Kidney glomerular epithelial cell (primary cell): Measurements from ENCODE around the gene MRO.
"Not testable (repeated sequence)": the region's sequence is repeated elsewhere in the genome, so short reads cannot be mapped to it uniquely, and the experiment has no call there.

Experiments
- DNase-seq: peaks from one replicate; lab custom pipeline; 2025; lab: John Stamatoyannopoulos, UW

The MRO gene

DNA sequence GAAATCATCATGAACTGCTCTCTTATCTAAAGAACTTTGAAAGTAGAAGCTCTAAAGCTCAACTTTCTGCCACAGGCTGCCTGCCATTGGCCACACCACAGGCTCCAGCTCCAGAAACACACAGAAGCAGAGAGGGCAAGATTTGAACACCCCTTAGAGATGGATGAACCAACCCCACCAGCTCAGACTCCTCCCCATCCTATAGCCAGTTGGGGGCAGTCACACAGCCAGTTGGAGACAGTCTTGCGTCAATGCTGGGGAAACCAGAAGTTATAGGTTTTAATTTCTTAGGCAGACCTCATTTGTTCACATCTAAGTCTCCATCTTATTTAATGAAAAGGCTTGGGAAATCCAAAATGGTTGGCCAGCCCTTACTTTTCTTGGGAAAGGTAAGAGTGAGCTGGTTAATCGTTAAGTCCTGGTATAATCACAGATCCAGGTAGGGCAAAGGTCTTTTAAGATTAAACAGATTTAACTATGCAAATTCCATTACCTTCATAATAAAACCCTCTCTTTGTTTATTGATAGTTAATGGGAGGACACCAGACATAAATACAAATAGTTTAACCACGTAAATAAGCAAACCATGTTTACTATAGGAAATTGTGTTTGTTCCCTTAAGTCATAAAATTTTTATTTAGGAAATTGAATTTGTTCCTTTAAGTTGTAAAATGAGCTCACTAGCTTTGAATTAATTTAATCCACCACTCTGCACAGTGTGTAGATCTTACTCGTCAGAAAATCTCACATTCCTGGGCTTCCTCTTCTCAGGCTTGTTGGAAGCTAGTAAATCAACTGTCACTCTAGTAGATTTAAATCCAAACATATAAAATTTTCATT, 28.0 kb downstream of the MRO start:
- no peak for DNase-seq

DNA sequence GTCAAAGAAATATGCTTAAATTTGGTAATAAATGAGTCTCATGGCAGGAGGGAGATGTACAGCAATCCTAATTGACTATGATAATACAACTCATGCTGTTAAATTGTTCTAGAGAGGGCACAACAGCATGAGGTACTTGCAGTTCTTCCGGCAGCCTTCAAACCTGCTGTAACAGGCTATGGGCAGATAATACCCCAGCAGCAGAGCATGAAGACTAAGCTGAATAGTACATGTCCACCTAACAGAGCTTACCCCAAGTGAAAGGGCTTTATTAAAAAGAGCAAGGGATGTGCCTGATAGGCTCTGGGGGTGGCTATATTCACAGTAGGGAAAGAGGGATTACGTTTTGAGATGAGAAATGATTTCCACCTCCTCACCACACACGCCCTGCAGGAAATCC, 28.9 kb downstream of the MRO start:
- DNase-seq = no peak

GRCh38 chr18:50790241-50790640, 29.6 kb downstream of the MRO start:
- no peak for DNase-seq

GRCh38 chr18:50788284-50788683, 31.5 kb downstream of the MRO start:
- DNase-seq = no peak

GRCh38 chr18:50786864-50787263, 33.0 kb downstream of the MRO start:
- DNase-seq = no peak

- DNase-seq = no peak
Observed at GRCh38 chr18:50783553-50783952, 36.3 kb downstream of the MRO start.

DNA sequence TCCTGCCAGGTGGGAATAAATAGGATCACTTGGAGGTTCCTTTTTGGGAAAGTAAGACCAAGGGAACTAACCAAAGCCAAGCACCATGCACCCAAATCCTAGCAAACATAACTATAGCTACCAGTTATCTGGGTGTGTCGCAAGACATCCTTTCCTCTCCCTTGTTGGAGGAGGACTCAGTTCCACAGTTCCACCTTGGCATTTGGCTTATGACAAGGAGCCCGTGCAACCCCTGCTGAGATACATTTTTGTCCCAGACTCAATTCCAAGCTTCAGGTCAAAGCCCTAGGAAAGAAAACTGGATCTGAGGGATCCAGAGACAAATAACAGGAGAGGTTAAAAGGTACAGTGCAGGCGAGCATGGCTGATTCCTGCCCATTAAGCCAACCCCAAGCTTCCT, 40.8 kb downstream of the MRO start:
- DNase-seq = not testable (repeated sequence)

- no peak for DNase-seq
Observed at GRCh38 chr18:50776383-50776782, 43.4 kb downstream of the MRO start.

DNA sequence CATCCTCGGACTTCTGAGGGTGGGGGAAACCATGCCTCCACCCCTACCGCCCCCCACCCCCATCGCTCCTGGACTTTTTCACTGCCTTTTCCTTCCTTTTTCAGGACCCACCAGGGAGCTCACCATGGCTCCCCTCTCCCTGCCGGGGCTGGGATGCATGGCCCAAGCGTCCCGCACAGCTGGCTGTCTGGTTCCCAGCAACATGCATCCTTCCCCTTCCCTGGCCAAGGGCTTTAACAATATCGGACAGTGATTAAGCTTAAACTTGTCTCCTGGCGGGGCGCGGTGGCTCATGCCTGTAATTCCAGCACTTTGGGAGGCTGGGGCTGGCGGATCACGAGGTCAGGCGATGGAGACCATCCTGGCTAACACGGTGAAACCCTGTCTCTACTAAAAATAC, 44.1 kb downstream of the MRO start:
- no peak for DNase-seq

DNA sequence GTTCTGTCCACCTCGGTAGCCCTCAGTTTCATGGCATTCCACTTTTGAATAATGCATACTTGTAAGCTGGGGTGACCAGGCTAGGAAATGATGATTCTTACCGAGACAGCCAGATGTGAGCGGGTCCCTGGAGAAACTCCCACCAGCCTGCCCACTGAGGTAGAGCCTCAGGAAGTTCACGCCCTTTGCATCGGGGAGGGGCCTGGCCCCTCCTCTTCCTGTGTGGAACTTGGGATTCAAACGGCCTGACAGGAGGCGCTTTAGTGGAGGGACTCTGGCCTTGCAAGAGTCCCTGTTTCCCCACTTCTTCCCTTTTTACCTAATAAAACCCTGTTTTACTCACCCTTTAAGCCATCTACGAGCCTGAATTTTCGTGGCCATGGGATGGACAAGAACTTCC, 44.6 kb downstream of the MRO start:
- DNase-seq = no peak

DNA sequence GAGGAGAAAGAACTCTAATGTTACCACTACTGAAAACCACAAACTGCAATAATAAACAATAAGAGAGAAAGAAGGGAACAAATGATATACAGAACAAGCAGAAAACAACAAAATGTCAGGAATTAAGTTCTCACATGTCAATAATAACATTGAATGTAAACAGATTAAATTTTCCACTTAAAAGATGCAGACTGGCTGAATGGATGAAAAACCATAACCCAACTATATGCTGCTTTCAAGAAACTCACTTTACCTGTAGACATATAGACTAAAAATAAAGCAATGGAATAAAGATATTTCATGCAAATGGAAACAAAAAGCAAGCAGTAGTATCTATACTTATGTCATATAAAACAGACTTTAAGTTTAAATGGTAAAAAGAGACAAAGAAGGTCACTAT, 50.4 kb downstream of the MRO start:
- DNase-seq = no peak

GRCh38 chr18:50757358-50757757, 62.5 kb downstream of the MRO start:
- DNase-seq = no peak

DNA sequence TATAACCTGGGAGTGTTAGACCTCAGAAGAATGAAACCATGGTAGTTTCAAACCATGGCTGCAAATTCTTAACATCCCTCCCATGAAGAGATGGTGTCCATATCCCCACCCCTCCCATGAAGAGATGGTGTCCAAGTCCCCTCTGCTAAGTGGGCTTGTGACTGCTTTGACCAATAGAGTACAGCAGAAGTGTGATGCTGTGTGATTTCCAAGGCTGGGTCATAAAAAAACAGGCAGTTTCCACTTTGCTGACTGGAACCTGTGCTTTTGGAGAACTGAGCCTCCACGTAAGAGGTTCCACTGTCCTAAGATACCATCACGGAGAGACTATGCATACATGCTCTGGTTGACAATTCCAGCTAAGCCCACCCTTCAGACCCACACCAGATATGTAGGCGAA, 65.5 kb downstream of the MRO start:
- DNase-seq = no peak

DNA sequence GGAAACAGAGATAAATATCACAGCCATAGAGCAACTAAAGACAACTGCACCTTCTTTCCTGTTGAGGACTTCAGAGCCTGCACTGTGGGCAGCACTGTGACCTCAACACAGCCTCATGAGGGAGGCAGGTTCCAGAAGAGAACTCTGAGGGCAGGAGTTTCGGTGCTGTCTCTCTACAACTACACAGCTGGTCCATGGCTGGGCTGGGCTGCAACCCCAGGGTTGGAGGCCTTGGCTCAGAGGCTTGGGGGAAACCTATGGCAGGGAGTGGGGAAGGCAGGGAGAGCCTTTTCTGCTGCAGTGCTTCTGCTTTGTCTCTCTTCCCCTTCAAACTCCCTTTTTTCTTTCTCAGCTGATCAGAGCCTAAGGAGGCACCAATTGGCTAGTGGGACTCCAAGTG, 66.5 kb downstream of the MRO start:
- DNase-seq = no peak

DNA sequence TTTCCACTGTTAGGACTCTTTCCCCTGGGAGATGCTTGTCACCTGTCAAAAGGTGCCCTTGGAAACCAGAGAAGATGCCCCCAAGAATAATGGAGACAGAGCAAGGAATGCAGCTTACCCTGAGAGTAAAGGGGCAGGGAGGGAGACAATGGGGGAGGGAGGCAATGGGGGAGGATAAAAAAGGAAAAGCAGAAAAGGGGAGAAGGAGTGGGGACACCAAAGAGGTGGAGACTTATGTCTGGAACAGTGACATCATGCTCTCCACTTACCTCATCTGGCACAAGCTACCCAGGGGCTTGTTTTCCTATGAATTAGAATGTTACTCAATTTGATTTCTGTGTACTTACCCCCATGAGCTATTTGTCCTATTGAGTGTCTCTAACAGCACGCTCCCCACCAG, 67.9 kb downstream of the MRO start:
- DNase-seq = no peak

GRCh38 chr18:50751490-50751889, 68.3 kb downstream of the MRO start:
- DNase-seq = no peak

GRCh38 chr18:50750546-50750945, 69.3 kb downstream of the MRO start:
- DNase-seq = no peak

DNA sequence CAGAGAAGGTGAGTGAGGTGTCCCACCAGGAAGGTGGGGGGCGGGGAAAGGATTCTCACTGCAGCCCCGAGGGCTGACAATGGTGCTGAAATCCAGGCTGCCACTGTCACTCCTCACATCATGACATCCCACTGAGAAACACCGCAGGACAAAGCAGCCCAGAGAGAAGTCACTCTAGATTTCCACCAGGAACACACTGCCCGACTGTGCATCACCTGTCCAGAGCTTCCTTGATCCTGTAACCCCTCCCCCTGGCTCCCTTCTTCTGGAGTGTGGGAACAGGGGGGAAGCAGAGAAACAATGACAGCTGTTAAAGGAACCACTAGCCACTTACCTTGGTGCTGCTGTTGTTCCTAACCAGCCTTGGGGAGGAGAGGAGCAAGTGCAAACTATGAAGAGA, 69.9 kb downstream of the MRO start:
- no peak for DNase-seq

DNA sequence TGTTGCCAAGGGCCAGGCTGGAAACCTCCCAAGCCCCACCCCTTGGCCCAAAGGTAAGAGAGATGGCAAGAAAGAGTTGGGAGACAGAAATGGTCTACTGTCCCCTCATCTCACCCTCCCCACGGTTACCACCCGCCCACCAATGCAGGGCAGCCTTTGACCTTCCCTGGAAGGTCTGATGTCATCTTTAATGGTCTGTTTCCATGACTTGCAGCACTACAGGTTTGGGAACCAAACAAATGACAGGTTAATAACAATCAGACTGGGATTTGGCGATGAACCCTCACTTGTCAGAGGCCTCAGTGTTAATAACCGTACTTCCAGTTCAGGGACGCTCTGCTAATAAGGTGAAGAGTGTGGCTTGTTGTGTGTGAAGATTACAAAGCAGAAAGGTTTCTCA, 70.4 kb downstream of the MRO start:
- DNase-seq = no peak

GRCh38 chr18:50748243-50749229, 71.3 kb downstream of the MRO start:
- no peak for DNase-seq

DNA sequence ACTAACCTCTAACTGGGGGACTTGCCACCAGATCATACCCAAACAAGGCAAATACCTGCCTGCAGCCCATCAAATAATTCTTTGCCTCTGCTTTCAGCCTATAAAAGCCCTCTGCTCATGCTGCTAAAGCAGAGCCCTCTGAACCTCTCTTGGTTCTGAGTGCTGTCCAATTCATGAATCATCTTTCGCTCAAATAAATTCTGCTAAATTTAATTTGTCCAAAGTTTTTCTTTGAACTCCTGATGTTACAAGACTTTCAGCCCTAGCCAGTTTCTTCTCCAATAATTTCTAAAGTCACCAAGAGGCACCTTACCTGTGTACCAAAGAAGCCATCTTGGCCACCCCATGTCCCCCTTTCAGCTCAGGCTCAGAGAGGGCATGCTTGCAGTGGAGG, 72.0 kb downstream of the MRO start:
- DNase-seq = no peak

GRCh38 chr18:50745945-50746344, 73.9 kb downstream of the MRO start:
- no peak for DNase-seq
